Endothelial cell (in vitro differentiated cells): ENCODE data around the gene NF1. TPM values are rescaled to one million over a fixed set of nuclear protein-coding genes. Genes with fewer than 3 reads are reported as not detected.

Source experiments
- DNase-seq: peaks from one replicate; pipeline ENCODE4 v3.0.0; 2021; ENCODE audit warnings: low spot score
- H3K27ac Mint-ChIP-seq: one replicate; pipeline ENCODE4 v1.8.0; 2021; ENCODE audit warnings: mixed read lengths, inconsistent platforms; ENCODE audit not compliant: unreplicated experiment
- H3K27me3 Mint-ChIP-seq: one replicate; pipeline ENCODE4 v1.8.0; 2021; ENCODE audit warnings: mild to moderate bottlenecking, moderate library complexity, mixed read lengths, inconsistent platforms; ENCODE audit not compliant: unreplicated experiment
- H3K36me3 Mint-ChIP-seq: one replicate; pipeline ENCODE4 v1.8.0; 2021; ENCODE audit warnings: mild to moderate bottlenecking, low read depth, mixed read lengths, inconsistent platforms; ENCODE audit not compliant: unreplicated experiment
- H3K4me1 Mint-ChIP-seq: one replicate; pipeline ENCODE4 v1.8.0; 2021; ENCODE audit warnings: mild to moderate bottlenecking, mixed read lengths, inconsistent platforms; ENCODE audit not compliant: unreplicated experiment
- H3K4me3 Mint-ChIP-seq: one replicate; pipeline ENCODE4 v1.8.0; 2021; ENCODE audit warnings: mild to moderate bottlenecking, mixed read lengths, inconsistent platforms; ENCODE audit not compliant: unreplicated experiment
- H3K9me3 Mint-ChIP-seq: one replicate; pipeline ENCODE4 v1.8.0; 2021; ENCODE audit warnings: mixed read lengths, inconsistent platforms; ENCODE audit not compliant: unreplicated experiment
- CTCF ChIP-seq: fragments of 200-600 bp; sonication (generic); IDR thresholded peaks from one replicate; pipeline ENCODE4 v1.5.0; 2021; ENCODE audit warnings: antibody characterized with exemption; ENCODE audit not compliant: unreplicated experiment
- total RNA-seq: library from RNA; stranded (reverse); fragmentation: NEBNext Ultra II Directional; extraction: Animal tissue kit (Norgen Biotek cat#: 25700); gene quantifications from one replicate; pipeline ENCODE4 v1.2.1, GENCODE V29; 2021; ENCODE audit not compliant: unreplicated experiment

NF1 gene
- total RNA-seq, 1 donor from 2014 or later: 52.7 TPM

GRCh38 chr17:31241116-31241515 is 146.3 kb downstream of the NF1 start:
- Mint-ChIP-seq H3K4me1 (peaks cover 9% of the 10 kb centered on the region), H3K9me3 (no peaks in the 10 kb centered on the region), H3K27me3 (no peaks in the 10 kb centered on the region), H3K27ac (no peak overlapping the region), H3K36me3 (peaks cover 49% of the 10 kb centered on the region), H3K4me3 (peak overlapping the region; percentile 37)
- no peak for DNase-seq
- TF ChIP-seq CTCF: no peak

- H3K36me3 Mint-ChIP-seq: peaks cover 15% of the 10 kb centered on the region
- no peak for DNase-seq
- H3K4me1 Mint-ChIP-seq: no peaks in the 10 kb centered on the region
- no peak for TF ChIP-seq CTCF
- no peak overlapping the region for H3K27ac Mint-ChIP-seq
- no peaks in the 10 kb centered on the region for H3K9me3 Mint-ChIP-seq
- H3K4me3 Mint-ChIP-seq: no peak overlapping the region
- no peaks in the 10 kb centered on the region for H3K27me3 Mint-ChIP-seq
Observed at GRCh38 chr17:31248986-31249834, 154.4 kb downstream of the NF1 start.

- Mint-ChIP-seq H3K4me1 (no peaks in the 10 kb centered on the region), H3K27ac (no peak overlapping the region), H3K4me3 (no peak overlapping the region), H3K9me3 (no peaks in the 10 kb centered on the region), H3K27me3 (no peaks in the 10 kb centered on the region), H3K36me3 (peaks cover 10% of the 10 kb centered on the region)
- TF ChIP-seq CTCF: no peak
- DNase-seq: no peak
Observed at GRCh38 chr17:31249835-31250141, 155.0 kb downstream of the NF1 start.

GRCh38 chr17:31250229-31250628 is 155.5 kb downstream of the NF1 start:
- Mint-ChIP-seq H3K4me3 (no peak overlapping the region), H3K27me3 (no peaks in the 10 kb centered on the region), H3K27ac (peak overlapping the region; percentile 54), H3K9me3 (no peaks in the 10 kb centered on the region), H3K4me1 (no peaks in the 10 kb centered on the region), H3K36me3 (peaks cover 5% of the 10 kb centered on the region)
- DNase-seq: no peak
- no peak for TF ChIP-seq CTCF

- no peaks in the 10 kb centered on the region for H3K4me1 Mint-ChIP-seq
- no peak overlapping the region for H3K27ac Mint-ChIP-seq
- no peaks in the 10 kb centered on the region for H3K9me3 Mint-ChIP-seq
- peaks cover 4% of the 10 kb centered on the region for H3K36me3 Mint-ChIP-seq
- H3K4me3 Mint-ChIP-seq: no peak overlapping the region
- H3K27me3 Mint-ChIP-seq: no peaks in the 10 kb centered on the region
- DNase-seq: no peak
- no peak for TF ChIP-seq CTCF
Observed at GRCh38 chr17:31251105-31251969, 156.6 kb downstream of the NF1 start.
